H1 (cell line): ENCODE data around the gene RNU4-1. TPM values are rescaled to one million over a fixed set of nuclear protein-coding genes. Genes with fewer than 3 reads are reported as not detected.

Experiments used
- CTCF ChIA-PET: fragments of 300-600 bp; sonication (Branson Sonifier 250); formaldehyde crosslinking; loops from one replicate; lab custom pipeline; 2021; ENCODE audit not compliant: partially characterized antibody; lab: Charles Lee
- POLR2A ChIA-PET: fragments of 300-600 bp; sonication (Branson Sonifier 250); formaldehyde crosslinking; loops from one replicate; lab custom pipeline; 2021; ENCODE audit warnings: inconsistent platforms; ENCODE audit not compliant: partially characterized antibody; lab: Charles Lee
- DNase-seq, 2 experiments: peaks; one replicate each; pipeline versions ENCODE4 v3.0.0 to v3.0.0-alpha.2; 2010 to 2022; ENCODE audit warnings: low spot score in 2 of 2, low read depth in 1 of 2, mixed read lengths in 1 of 2
- FAIRE-seq: peaks from 2 replicates; lab custom pipeline; 2011; peaks lifted over from hg19 to GRCh38; lab: Jason Lieb, UNC
- H2AFZ ChIP-seq: 2 replicates; pipeline ENCODE4 v1.8.1; 2012; ENCODE audit warnings: low read length, inconsistent platforms
- H2AK5ac ChIP-seq: 2 replicates; pipeline ENCODE4 v1.6.1; 2013; ENCODE audit warnings: low read depth, low read length
- H2BK120ac ChIP-seq: replicated peaks from 2 replicates; pipeline ENCODE3; 2013; ENCODE audit warnings: low read depth, low read length, inconsistent platforms
- H2BK12ac ChIP-seq: 2 replicates; pipeline ENCODE4 v1.6.1; 2013; ENCODE audit warnings: low read depth, low read length
- H2BK15ac ChIP-seq: 2 replicates; pipeline ENCODE4 v1.6.1; 2013; ENCODE audit warnings: low read length
- H2BK20ac ChIP-seq: 2 replicates; pipeline ENCODE4 v1.6.1; 2013; ENCODE audit warnings: low read length
- H2BK5ac ChIP-seq: 2 replicates; pipeline ENCODE4 v1.6.1; 2013; ENCODE audit warnings: low read depth, low read length
- H3K14ac ChIP-seq: 2 replicates; pipeline ENCODE4 v1.6.1; 2013; ENCODE audit warnings: inconsistent platforms; ENCODE audit not compliant: insufficient read length
- H3K18ac ChIP-seq: 2 replicates; pipeline ENCODE4 v1.6.1; 2013; ENCODE audit warnings: low read length; ENCODE audit errors: extremely low read depth
- H3K23ac ChIP-seq: 2 replicates; pipeline ENCODE4 v1.6.1; 2013; ENCODE audit warnings: inconsistent platforms; ENCODE audit not compliant: insufficient read length
- H3K23me2 ChIP-seq: 2 replicates; pipeline ENCODE4 v1.6.1; 2013; ENCODE audit warnings: low read depth, low read length
- H3K27ac ChIP-seq: 2 replicates; pipeline ENCODE4 v1.6.1; 2011; ENCODE audit warnings: low read depth, low read length, inconsistent platforms
- H3K27me3 ChIP-seq, 4 experiments: replicated peaks in 1 of 4; 1 replicate in 1 of 4; 2 replicates in 3 of 4; pipeline versions ENCODE4 v1.6.1 to v1.8.1; 2011 to 2013; ENCODE audit warnings: low read length in 3 of 4, mild to moderate bottlenecking in 3 of 4, inconsistent platforms in 2 of 4, mixed read lengths in 2 of 4, moderate library complexity in 1 of 4; ENCODE audit not compliant: control insufficient read depth in 3 of 4, insufficient read depth in 3 of 4; ENCODE audit errors: extremely low read depth in 1 of 4
- H3K36me3 ChIP-seq, 4 experiments: 2 replicates each; pipeline versions ENCODE4 v1.6.1 to v1.8.1; 2011 to 2013; ENCODE audit warnings: mild to moderate bottlenecking in 4 of 4, low read length in 3 of 4, moderate library complexity in 2 of 4, control low read depth in 1 of 4, inconsistent platforms in 1 of 4; ENCODE audit not compliant: insufficient read depth in 4 of 4, control insufficient read depth in 2 of 4
- H3K4ac ChIP-seq: replicated peaks from 2 replicates; pipeline ENCODE3; 2013; ENCODE audit warnings: low read length, low read depth, mixed read lengths, inconsistent platforms; ENCODE audit not compliant: insufficient read length
- H3K4me1 ChIP-seq, 4 experiments: replicated peaks in 1 of 4; 1 replicate in 1 of 4; 2 replicates in 3 of 4; pipeline versions ENCODE4 v1.6.1 to v1.8.1; 2011 to 2013; ENCODE audit warnings: low read length in 3 of 4, inconsistent platforms in 2 of 4, mixed read lengths in 1 of 4; ENCODE audit not compliant: insufficient read depth in 4 of 4, control insufficient read depth in 3 of 4
- H3K4me2 ChIP-seq, 2 experiments: 2 replicates each; pipeline versions ENCODE4 v1.6.1 to v1.8.1; 2011 to 2013; ENCODE audit warnings: low read depth in 2 of 2, low read length in 2 of 2, control low read depth in 1 of 2, inconsistent platforms in 1 of 2, mild to moderate bottlenecking in 1 of 2; ENCODE audit not compliant: insufficient read depth in 1 of 2
- H3K4me3 ChIP-seq, 4 experiments: fragments of 200-600, 300-600 bp in 1 of 4; sonication (generic), shearing (Covaris generic), sonication (Bioruptor Twin) in 1 of 4; 2 replicates each; pipeline versions ENCODE4 v1.5.1 to v1.8.1; 2011 to 2016; ENCODE audit warnings: low read length in 4 of 4, low read depth in 3 of 4, control low read depth in 2 of 4, inconsistent platforms in 2 of 4, mild to moderate bottlenecking in 2 of 4, mixed read lengths in 1 of 4, moderate library complexity in 1 of 4; ENCODE audit not compliant: insufficient read depth in 2 of 4; ENCODE audit errors: extremely low read depth in 1 of 4
- H3K56ac ChIP-seq: replicated peaks from 2 replicates; pipeline ENCODE3; 2013; ENCODE audit warnings: low read depth, mild to moderate bottlenecking, mixed read lengths, low read length, inconsistent platforms; ENCODE audit not compliant: insufficient read length
- H3K79me1 ChIP-seq: 2 replicates; pipeline ENCODE4 v1.6.1; 2013; ENCODE audit warnings: low read depth, low read length, control low read depth
- H3K79me2 ChIP-seq, 2 experiments: 2 replicates each; pipeline versions ENCODE4 v1.6.1 to v1.8.1; 2012 to 2013; ENCODE audit warnings: low read length in 2 of 2, mild to moderate bottlenecking in 2 of 2, inconsistent platforms in 1 of 2; ENCODE audit not compliant: insufficient read depth in 2 of 2, control insufficient read depth in 1 of 2
- H3K9ac ChIP-seq, 4 experiments: replicated peaks in 1 of 4; 1 replicate in 1 of 4; 2 replicates in 3 of 4; pipeline versions ENCODE4 v1.6.1 to v1.8.1; 2011 to 2013; ENCODE audit warnings: low read depth in 3 of 4, low read length in 3 of 4, control low read depth in 2 of 4, mild to moderate bottlenecking in 2 of 4, moderate library complexity in 2 of 4, inconsistent platforms in 1 of 4; ENCODE audit errors: extremely low read depth in 1 of 4
- H3K9me3 ChIP-seq, 2 experiments: 2 replicates each; pipeline versions ENCODE4 v1.6.1 to v1.8.1; 2012 to 2013; ENCODE audit warnings: mild to moderate bottlenecking in 2 of 2, moderate library complexity in 2 of 2, control low read depth in 1 of 2, inconsistent platforms in 1 of 2, low read depth in 1 of 2, low read length in 1 of 2, mixed read lengths in 1 of 2; ENCODE audit not compliant: insufficient read depth in 2 of 2
- H4K20me1 ChIP-seq, 2 experiments: replicated peaks in 1 of 2; 2 replicates each; pipeline versions ENCODE3 to v1.8.1; 2011 to 2013; ENCODE audit warnings: inconsistent platforms in 2 of 2, low read length in 2 of 2, mild to moderate bottlenecking in 1 of 2; ENCODE audit not compliant: insufficient read depth in 2 of 2, control insufficient read depth in 1 of 2
- H4K5ac ChIP-seq: 2 replicates; pipeline ENCODE4 v1.6.1; 2013; ENCODE audit warnings: low read length, low read depth, mixed read lengths, inconsistent platforms; ENCODE audit not compliant: insufficient read length
- H4K8ac ChIP-seq: 2 replicates; pipeline ENCODE4 v1.8.0; 2013; ENCODE audit warnings: mild to moderate bottlenecking, moderate library complexity, low read length, inconsistent platforms; ENCODE audit not compliant: insufficient read depth; ENCODE audit errors: extremely low read depth
- H4K91ac ChIP-seq: replicated peaks from 2 replicates; pipeline ENCODE3; 2013; ENCODE audit warnings: low read length, mixed read lengths, inconsistent platforms; ENCODE audit not compliant: insufficient read length
- FOSL1 ChIP-seq: IDR thresholded peaks from 2 replicates; pipeline ENCODE4 v1.6.1; 2011; ENCODE audit warnings: mild to moderate bottlenecking, low read depth, low read length, moderate library complexity; ENCODE audit not compliant: insufficient read depth
- MAFK ChIP-seq: IDR thresholded peaks from 2 replicates; pipeline ENCODE4 v1.6.1; 2012; ENCODE audit warnings: low read depth, mild to moderate bottlenecking, improper control_type of control experiment, low read length
- NRF1 ChIP-seq: IDR thresholded peaks from 2 replicates; pipeline ENCODE4 v1.6.1; 2011; ENCODE audit warnings: mild to moderate bottlenecking, low read depth, low read length, improper control_type of control experiment
- PHF8 ChIP-seq: fragments of 200-600 bp; sonication (generic); conservative IDR thresholded peaks from 2 replicates; pipeline ENCODE4 v1.7.1; 2012; ENCODE audit warnings: low read depth, mild to moderate bottlenecking, inconsistent platforms, low read length, moderate library complexity
- POLR2A ChIP-seq, 2 experiments: IDR thresholded peaks; 1 replicate in 1 of 2; 2 replicates in 1 of 2; pipeline ENCODE4 v1.6.1; 2011; ENCODE audit warnings: low read depth in 2 of 2, low read length in 2 of 2, mild to moderate bottlenecking in 2 of 2; ENCODE audit errors: control extremely low read depth in 1 of 2
- SP2 ChIP-seq: IDR thresholded peaks from 2 replicates; pipeline ENCODE4 v1.6.1; 2012; ENCODE audit warnings: mild to moderate bottlenecking, low read length, inconsistent platforms
- WGBS, 2 experiments: shearing (Covaris generic) in 1 of 2; methylation state at CpG; one replicate each; pipeline versions ENCODE4 v1.1.6 to v1.1.7; 2013 to 2015; ENCODE audit warnings: low lambda C conversion rate in 2 of 2, mixed read lengths in 2 of 2, inconsistent platforms in 1 of 2, low coverage in 1 of 2, missing lambda C conversion rate in 1 of 2; ENCODE audit not compliant: insufficient replicate concordance in 2 of 2, insufficient coverage in 1 of 2, insufficient read length in 1 of 2; ENCODE audit errors: extremely low coverage in 1 of 2, missing lambda C conversion rate in 1 of 2; 5-methylcytosine and 5-hydroxymethylcytosine counted together
- polyA plus RNA-seq, 7 experiments: library from polyadenylated mRNA; depleted of rRNA in 3 of 7; stranded (reverse) in 5 of 7; unstranded in 2 of 7; fragments of >200 nt in 5 of 7; fragments of 200-250 nt in 2 of 7; gene quantifications; 1 replicate in 5 of 7; 2 replicates in 1 of 7; 4 replicates in 1 of 7; pipeline versions ENCODE4 v1.2.1 to v1.2.3, GENCODE V29; 2011 to 2013; ENCODE audit warnings: missing spikeins in 2 of 7, mixed read lengths in 2 of 7
- total RNA-seq: library from RNA; stranded (reverse); fragmentation: NEBNext Ultra II Directional; extraction: Animal tissue kit (Norgen Biotek cat#: 25700); gene quantifications from 2 replicates; pipeline ENCODE4 v1.2.1, GENCODE V29; 2021

RNU4-1 gene
- total and polyA plus RNA-seq, 2 of the 8 experiments (the other 6 are each of a cell fraction or from before 2014, with no cell fraction given) = under 0.01 to 1,424 TPM

- ChIA-PET CTCF (interaction anchor here (0.7 to 2.8 kb wide), 3 partner anchors 48 to 400 kb away, joined by 3 to 12 read pairs (median 5); no protein-coding TSS in a partner anchor), POLR2A (interaction anchor here (3.2 to 67.0 kb wide), 2 partner anchors 15 to 48 kb away, joined by 39 to 4270 read pairs; partner anchors contain the start of genes GCN1, PXN, RNU4-1 and RNU4-2)
- H3K9me3 ChIP-seq = peaks cover 8 to 13% of the 10 kb centered on the region in 2 experiments; a peak in 3 of 4 replicates
- H3K36me3 ChIP-seq = no peaks in the 10 kb centered on the region
- FAIRE-seq (no peak), DNase-seq (no peak)
- no peak overlapping the region for H3K4me3 ChIP-seq
- no peak overlapping the region for H4K5ac ChIP-seq
- H4K8ac ChIP-seq = no peak overlapping the region
- H3K27me3 ChIP-seq = no peaks in the 10 kb centered on the region
- H2BK120ac ChIP-seq = no peak overlapping the region
- no peak overlapping the region for H3K18ac ChIP-seq
- no peak overlapping the region for H3K27ac ChIP-seq
- H2BK12ac ChIP-seq = no peak overlapping the region
- H2AK5ac ChIP-seq = no peak overlapping the region
- no peak overlapping the region for H2BK20ac ChIP-seq
- no peak overlapping the region for H3K4ac ChIP-seq
- no peak overlapping the region for H3K9ac ChIP-seq
- no peak overlapping the region for H2AFZ ChIP-seq
- H3K4me2 ChIP-seq = no peak overlapping the region
- no peaks in the 10 kb centered on the region for H3K79me2 ChIP-seq
- H2BK15ac ChIP-seq = no peak overlapping the region
- H2BK5ac ChIP-seq = no peak overlapping the region
- H3K23ac ChIP-seq = no peak overlapping the region
- no peak overlapping the region for H4K91ac ChIP-seq
- no peak overlapping the region for H3K56ac ChIP-seq
- H3K23me2 ChIP-seq = no peaks in the 10 kb centered on the region
- TF ChIP-seq FOSL1 (no peak), MAFK (no peak), POLR2A (IDR thresholded peaks at IDR 0.05; ENCODE audit: control extremely low read depth in 1 of 2, low read depth in 2 of 2, low read length in 2 of 2) (no peak), SP2 (no peak), PHF8 (no peak), NRF1 (no peak)
- no peaks in the 10 kb centered on the region for H4K20me1 ChIP-seq
- WGBS, 2 experiments = 97% methylated on average over 6 of the region's 6 CpGs; no CpG with 5 or more reads in 1 of the 2 experiments
- no peak overlapping the region for H3K14ac ChIP-seq
- H3K79me1 ChIP-seq = no peaks in the 10 kb centered on the region
- H3K4me1 ChIP-seq = no peaks in the 10 kb centered on the region
Observed at GRCh38 chr12:120276734-120277133, 16.3 kb downstream of the RNU4-1 start.
